Stimulated activated CD8-positive, alpha-beta memory T cell treated with anti-CD3 and anti-CD28 coated beads, Interleukin-4, amount 100 ng/mL, for 24 hours (primary cell): ENCODE measurements around the gene CEP250.
"Not testable (repeated sequence)": the region's sequence is repeated elsewhere in the genome, so short reads cannot be mapped to it uniquely, and the experiment has no call there.

Experiments
- DNase-seq: peaks from one replicate; pipeline ENCODE4 v3.0.0-alpha.2; 2020; ENCODE audit warnings: low read depth

The CEP250 gene, protein sequence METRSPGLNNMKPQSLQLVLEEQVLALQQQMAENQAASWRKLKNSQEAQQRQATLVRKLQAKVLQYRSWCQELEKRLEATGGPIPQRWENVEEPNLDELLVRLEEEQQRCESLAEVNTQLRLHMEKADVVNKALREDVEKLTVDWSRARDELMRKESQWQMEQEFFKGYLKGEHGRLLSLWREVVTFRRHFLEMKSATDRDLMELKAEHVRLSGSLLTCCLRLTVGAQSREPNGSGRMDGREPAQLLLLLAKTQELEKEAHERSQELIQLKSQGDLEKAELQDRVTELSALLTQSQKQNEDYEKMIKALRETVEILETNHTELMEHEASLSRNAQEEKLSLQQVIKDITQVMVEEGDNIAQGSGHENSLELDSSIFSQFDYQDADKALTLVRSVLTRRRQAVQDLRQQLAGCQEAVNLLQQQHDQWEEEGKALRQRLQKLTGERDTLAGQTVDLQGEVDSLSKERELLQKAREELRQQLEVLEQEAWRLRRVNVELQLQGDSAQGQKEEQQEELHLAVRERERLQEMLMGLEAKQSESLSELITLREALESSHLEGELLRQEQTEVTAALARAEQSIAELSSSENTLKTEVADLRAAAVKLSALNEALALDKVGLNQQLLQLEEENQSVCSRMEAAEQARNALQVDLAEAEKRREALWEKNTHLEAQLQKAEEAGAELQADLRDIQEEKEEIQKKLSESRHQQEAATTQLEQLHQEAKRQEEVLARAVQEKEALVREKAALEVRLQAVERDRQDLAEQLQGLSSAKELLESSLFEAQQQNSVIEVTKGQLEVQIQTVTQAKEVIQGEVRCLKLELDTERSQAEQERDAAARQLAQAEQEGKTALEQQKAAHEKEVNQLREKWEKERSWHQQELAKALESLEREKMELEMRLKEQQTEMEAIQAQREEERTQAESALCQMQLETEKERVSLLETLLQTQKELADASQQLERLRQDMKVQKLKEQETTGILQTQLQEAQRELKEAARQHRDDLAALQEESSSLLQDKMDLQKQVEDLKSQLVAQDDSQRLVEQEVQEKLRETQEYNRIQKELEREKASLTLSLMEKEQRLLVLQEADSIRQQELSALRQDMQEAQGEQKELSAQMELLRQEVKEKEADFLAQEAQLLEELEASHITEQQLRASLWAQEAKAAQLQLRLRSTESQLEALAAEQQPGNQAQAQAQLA (N-terminal part only)

DNA sequence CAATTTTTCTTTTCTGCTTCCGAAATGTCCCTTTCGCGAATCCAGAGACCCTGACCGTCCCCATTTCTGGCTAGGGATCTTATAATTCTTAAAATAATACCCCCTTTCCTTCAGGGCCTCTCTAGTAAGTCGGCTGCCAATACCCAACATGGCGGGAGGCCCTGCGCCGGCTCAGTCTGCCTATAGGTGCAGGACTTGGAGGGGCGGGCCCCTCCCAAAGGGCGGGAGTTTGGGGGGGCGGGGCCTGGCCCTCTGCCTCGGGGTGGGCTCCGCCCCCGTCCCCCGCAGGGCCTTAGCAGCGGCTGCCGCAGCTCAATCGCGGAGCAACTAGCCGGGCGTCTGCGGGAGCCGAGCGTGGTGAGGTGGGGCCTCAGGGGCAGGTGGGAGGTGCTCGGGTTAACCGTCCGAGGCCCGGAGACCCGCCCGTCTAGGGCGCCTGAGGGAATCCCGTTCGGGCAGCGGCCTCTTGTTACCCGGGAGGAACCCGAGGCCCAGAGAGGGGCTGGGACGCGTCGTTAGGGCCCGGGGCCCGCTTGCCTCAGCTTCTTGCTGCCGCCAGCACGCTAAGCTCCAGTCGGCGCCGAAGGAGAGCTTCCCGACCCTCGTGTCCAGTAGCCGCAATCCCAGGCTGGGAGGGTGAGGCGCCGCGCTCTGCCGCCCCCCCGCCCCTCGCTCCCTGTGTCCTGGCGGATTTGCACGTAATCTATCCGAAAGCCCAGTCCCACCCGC, at the start of gene CEP250:
Gene CEP250, plus strand, starts transcription at position 718 of the 729 bp plus-strand sequence. CDS start 6,770 bp downstream, outside the sequence.
- peak; percentile 92 for DNase-seq

DNA sequence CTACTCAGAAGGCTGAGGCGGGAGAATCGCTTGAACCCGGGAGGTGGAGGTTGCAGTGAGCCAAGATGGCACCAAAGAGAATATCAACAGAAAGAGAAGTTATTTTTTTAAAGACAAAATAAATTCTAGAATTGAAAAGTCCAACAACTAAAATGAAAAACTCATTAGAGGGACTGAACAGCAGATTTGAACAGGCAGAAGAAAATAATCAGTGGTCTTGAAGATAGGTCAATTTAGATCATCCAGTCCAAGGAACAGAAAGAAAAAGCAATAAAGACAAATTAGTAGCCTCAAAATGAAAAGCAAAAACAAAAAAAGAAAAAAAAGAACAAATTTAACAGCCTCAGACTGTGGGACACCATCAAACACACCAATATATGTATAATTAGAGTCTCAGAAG, 49.6 kb upstream of the CEP250 start:
- no peak for DNase-seq

DNA sequence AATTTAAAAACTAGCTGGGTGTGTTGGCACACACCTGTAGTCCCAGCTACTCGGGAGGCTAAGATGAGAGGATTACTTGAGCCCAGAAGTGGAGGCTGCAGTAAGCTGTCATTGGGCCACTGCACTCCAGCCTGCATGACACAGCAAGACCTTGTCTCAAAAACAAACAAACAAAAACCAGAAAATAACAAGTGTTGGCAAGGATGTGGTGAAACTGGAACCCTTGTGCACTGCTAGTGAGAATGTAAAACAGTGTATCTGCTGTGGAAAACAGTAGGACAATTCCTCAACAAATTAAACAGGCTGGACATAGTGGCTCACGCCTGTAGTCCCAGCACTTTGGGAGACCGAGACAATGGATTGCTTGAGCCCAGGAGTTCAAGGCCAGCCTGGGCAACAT, 47.1 kb upstream of the CEP250 start:
- no peak for DNase-seq

DNA sequence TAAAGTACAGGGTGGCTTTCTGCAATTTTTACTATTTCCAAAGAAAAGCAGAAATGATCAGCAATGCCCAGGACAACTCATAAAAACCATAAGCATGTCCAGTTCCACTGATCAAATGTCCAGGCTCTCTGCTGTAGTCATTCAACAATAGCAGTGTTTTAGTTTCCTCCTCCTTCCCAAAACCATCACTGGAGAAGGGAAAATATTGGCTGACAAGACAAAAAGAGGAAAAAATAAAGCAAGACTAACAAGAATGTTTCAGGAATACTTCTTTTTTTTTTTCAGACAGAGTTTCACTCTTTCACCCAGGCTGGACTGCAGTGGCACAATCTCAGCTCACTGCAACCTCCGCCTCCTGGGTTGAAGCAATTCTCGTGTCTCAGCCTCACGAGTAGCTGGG, 45.9 kb upstream of the CEP250 start:
- no peak for DNase-seq

DNA sequence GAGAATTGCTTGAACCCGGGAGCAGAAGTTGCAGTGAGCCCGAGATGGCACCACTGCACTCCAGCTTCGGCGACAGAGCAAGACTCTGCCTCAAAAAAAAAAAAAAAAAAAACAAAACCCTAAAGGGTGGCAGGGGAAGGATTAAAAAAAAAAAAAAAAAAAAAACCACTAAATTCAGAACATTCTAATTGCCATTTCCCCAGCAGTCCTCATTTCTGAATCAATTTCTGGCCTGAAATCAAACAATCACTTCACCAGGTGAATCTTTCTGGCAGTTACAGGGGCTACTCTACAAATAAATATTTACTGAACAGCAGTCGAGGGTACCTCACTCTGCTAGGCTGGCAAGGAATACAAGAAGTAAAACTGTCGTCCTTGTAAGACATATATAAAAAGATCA, 44.8 kb upstream of the CEP250 start:
- no peak for DNase-seq

DNA sequence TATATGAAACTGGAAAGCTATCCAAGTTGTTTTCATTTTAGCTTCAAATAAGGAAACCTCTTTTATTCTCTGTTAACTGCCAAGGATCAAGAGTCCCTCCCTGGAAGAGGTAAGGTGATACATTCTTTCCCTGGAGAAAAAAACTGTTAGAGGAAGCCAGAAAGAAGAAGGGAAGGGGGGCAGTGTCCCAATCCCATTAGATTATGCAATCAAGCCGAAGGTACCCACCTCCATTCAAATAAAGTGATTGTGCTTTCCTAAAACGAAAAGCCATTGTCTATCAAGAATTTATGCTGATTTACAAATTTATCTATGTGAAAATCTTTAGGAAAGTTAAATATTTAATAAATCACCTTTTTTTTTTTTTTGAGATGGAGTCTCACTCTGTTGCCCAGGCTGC, 34.1 kb upstream of the CEP250 start:
- DNase-seq: no peak

DNA sequence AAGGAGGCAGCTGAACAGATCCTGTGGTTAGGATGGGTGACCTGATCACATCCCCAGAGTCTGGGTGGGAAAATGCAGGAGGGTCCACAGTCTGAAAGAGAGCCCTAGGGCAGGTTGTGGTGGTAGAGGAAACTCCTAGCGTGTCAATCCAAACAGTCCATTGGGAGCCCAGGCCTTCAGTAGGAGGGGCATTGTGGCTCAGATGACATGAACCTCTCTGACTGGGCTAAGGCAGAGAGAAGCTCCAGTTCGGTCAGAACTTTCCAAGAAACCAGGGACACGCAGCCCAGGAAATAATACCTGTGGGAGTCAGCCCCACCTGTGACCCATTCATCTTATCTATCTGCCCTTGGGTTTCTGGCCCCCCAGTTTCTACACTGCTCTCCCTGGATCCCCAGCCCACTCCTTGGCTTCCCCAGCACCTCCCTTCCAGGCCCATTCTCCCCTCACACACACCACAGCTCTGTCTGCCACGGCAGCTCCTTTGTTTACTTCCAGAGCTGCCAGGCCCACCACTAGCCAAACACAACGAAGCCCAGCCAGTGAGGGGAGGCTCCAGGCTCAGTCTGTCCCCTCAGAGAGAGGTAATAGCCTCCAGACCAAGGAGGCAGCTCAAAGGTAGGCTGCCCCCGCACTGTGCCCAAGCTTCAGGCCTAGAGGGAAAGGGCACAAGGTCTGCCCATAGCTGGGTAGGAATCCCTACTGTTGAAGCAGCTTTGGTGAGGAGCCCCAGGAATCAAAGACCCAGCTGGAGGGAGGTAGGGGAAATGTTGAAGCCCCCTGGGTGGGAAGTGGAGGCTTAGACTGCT, 23.6 kb upstream of the CEP250 start:
- no peak for DNase-seq

DNA sequence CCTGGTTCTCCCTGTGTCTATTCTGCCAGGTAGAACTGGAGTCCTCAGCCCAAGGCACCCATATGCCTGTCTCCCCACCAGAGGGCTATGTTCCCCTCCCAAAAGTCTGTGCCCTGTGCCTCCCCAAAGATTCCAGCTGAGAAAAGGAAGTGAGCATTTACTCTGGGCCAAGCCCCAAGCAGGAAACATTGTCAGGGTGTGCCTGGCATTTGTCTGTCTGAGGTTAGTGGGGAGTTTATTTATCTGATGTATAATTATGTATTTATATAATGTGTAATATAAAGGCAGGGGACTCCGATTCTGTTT, 23.0 kb upstream of the CEP250 start:
- no peak for DNase-seq

DNA sequence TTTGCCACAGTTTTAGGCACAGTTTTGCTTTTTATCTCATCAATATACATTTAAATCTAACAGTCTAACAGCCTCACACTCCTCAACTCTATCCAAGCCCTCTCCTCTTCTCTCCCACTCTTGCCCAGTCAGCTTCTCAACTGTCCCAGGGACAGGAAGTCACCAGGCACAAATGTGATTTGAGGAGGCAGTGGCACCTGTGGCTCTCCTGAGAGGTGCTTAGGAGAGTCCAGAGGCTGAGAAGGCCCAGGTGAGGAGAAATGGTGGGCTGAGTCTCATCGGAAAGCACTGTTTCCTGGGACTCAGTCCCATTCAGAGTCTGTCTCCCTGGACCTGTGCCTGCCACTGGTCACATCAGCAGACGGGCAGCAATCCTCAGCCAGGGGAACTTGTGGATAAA, 22.1 kb upstream of the CEP250 start:
- no peak for DNase-seq

DNA sequence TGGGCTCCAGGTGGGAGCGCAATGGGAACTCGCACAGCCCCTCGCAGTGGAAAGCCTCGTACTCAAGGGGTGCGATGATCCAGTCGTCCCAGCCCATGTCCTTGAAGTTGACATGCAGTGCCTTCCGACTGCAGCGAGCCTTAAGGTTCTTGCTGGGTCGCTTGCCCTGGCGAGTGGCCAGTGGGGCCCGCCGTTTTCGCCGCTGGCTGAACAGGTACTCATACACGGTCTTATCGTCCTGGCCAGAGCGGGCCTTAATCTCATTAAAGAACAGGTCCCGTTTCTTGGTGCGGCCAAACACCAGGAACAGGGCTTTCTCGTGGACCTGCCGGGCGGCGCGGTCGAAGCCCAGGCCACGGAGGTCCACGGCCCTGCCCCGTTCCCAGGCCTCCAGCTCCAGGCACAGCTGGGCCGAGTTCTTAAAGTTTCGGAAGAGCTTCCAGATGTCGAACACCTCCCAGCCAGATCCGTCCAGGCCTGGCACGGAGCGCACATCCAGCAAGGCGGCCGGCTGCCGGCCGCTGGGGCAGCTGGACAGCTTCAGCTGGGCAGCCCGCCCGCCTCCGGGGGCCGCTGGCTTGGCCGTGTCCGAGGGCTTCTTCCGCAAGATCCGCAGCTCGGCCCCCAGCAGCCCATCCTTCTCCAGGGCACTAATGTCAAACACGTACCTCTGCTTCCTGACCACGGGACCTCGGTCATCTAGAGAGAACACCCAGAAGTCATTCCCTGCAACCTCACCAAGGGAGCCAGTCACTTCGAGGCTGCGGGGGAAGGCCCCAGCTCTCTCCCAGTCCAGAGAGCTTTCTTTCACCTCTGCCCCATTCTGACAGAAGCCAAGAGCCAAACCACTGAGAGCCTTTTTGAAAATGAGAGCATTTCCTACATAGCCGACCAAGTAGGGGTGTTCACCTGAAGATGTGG, 21.1 kb upstream of the CEP250 start:
- no peak for DNase-seq

DNA sequence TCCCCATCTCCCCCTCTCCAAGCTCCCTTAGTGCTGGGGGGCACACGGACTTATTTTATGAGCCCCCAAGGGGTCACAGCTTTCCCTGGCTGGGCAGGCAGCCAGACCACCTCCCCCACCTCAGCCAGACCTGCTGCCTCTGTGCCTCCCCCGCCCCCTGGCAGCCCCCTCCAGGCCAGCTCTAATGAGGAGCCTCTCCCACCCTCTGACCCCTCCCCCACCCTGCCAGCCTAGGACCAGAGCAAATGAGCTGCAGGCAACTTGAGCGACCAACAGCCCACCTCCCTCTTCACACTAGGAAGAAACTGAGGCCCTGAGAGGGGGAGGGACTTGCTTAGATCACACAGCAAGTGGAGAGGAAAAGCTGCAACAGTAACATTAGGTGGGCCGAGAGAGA, 19.2 kb upstream of the CEP250 start:
- no peak for DNase-seq

DNA sequence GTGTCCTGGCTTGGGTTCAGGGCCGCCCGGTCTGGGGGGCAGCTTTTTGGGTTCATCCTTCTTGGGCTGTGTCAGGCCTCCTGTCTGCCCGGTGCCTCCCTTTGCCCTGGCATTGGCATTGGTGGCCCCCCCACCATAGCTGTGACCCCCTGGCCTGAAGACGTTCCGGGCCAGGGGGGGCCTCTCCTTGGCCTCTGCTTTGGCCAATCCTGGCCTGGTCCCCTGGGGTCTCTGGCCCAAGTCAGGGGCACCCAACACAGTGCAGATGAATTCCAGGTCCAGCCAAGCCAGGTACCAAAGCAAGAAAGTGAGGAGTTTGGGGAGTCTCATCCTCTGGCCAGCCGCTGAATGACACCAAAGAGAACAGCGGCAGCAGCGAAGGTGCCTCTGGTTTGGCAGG, 17.8 kb upstream of the CEP250 start:
- no peak for DNase-seq

DNA sequence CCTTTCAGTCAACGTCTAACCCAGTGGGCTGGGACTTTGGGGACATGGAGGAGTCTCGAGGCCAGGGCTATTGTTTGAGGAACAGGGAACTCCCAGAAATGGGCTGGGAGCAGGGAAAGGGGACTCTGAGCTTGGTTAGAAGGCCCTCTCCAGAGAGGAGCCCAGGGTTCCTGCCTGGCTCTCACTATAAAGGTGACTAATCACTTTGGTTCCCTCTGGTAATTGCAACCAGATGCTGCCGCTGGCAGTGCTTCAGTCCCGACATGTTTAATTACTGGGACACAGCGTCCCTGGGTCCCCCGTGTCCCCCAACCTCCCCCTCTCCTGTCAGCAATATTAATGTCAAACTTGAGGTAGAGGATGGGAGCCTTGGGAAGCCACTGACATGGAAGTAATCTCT, 12.4 kb upstream of the CEP250 start:
- DNase-seq: no peak

DNA sequence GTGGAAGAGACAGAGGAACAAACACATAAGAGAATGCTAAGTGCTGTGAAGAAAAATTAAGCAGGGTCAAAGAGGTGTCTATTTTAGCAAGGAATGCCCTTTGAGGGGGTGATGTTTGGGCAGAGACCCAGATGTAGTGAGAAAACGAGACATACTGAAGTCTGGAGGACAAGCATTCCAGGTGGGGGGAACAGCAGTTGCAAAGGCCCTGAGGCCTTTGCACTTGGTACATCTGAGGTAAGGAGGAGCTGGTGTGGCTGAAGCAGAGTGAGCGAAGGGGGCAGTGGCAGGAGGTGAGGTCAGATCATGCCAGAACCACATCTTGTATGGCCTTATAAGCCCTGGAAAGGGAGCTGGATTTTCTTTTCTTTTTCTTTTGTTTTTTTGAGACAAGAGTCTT, 11.2 kb upstream of the CEP250 start:
- no peak for DNase-seq

DNA sequence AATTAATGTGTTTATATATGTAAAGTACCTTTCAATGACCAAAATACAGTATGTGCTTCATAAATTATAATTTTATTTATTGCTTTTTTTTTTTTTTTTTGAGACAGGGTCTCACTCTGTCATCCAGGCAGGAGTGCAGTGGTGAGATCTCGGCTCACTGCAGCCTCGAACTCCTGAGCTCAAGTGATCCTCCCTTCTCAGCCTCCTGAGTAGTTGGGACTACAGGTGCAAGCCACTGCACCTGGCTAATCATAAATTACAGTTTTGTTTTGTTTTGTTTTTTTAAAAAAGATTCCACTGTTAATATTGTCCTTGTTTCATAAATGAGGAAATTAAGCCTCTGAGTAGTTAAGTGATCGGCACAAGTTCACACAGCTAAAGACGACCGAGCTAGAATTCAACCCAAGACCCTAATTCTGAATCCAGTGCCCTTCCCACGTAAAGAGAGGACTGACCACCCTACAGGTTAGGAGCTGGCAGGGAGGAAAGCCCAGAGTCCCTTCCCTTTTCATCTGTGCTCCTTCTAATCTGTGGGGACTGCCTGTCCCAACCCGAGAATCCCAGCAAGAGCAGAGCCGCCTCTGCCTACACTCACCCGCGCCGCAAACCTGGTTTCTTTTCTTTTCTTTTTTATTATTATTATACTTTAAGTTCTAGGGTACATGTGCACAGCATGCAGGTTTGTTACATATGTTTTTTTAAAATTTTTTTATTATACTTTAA, 8.9 kb upstream of the CEP250 start:
- DNase-seq: no peak

DNA sequence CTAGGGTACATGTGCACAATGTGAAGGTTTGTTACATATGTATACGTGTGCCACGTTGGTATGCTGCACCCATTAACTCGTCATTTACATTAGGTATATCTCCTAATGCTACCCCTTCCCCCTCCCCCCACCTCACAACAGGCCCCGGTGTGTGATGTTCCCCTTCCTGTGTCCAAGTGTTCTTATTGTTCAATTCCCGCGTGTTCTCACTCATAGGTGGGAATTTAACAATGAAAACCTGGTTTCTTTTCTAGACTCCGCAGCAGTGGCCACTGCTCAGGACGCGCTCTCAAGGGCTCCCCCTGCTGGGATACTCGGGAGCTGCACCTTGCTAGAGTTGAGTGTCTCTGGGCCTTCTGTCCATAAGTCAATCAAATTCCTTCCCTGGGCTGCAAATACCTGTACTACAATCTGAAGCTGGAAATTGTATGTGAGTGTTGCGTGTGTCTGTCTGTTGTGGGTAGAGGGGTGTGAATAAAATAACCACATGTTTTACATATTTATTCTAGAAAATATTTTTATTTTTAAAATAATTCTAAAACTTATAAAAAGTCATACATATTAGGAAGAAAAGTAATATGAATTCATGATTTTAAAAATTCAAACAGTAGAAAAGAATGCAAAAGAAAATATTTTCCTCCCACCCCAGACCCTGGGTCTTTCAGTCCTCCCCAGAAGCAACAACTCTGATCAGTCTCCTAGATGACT, 8.2 kb upstream of the CEP250 start:
- peak; percentile 86 for DNase-seq

DNA sequence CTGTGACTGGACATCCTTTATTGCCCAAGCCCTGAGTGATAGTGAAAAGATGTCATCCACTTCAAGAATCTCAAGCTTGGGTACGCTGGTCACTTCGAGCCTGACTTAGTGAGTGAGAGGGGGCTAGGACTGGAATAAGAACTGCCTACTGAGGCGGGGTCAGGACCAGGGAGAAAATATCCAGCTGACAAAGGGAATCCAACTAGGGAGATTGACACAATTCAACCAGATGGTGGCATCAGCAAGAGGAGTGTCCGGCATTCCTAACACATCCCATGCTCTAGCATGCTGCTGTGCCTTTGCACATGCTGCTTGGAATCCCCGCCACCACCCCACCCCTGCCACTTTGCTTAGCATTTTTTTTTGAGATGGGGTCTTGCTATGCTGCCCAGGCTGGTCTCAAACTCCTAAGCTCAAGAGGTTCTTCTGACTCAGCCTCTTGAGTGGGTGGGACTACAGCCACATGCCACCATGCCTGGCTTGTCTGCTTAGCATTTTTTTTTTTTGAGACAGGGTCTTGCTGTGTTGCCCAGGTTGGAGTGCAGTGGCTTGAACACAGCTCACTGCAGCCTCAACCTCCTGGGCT, 6.5 kb upstream of the CEP250 start:
- DNase-seq: no peak

DNA sequence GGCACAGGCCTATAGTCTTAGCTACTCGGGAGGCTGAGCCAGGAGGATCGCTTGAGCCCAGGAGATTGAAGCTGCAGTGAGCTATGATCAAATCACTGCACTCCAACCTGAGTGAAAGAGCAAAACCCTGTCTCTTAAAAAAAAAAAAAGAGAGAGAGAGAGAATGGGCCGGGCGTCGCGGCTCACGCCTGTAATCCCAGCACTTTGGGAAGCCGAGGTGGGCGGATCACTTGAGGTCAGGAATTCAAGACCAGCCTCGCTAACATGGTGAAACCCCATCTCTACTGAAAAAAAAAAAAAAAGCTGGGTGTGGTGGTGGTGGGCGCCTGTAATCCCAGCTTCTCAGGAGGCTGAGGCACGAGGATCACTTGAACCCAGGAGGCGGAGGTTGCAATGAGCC, 5.5 kb upstream of the CEP250 start:
- DNase-seq: not testable (repeated sequence)
